Measurements from ENCODE around the gene RAC2.
A peak's percentile ranks its signal among the peaks of the same experiment; 100 is the strongest.

RAC2 gene

GRCh38 chr22:37177755-37178154 is 66.3 kb downstream of the RAC2 start:
- no peak for TF ChIP-seq CTCF (IDR thresholded peaks at IDR 0.05; ENCODE audit: low read depth, low read length)
- no peak overlapping the region for H3K4me3 ChIP-seq (ENCODE audit: low read depth, low read length)
- in situ Hi-C loops (cut with HindIII; ENCODE audit: low sequenced_read_pairs): no loop called here
- no peak for DNase-seq (ENCODE audit: low read depth, low spot score)

GRCh38 chr22:37177221-37177620 is 66.8 kb downstream of the RAC2 start:
- no peak for DNase-seq (ENCODE audit: low read depth, low spot score)
- TF ChIP-seq CTCF (IDR thresholded peaks at IDR 0.05; ENCODE audit: low read depth, low read length): no peak
- H3K4me3 ChIP-seq (ENCODE audit: low read depth, low read length): no peak overlapping the region
- in situ Hi-C loops (cut with HindIII; ENCODE audit: low sequenced_read_pairs): no loop called here

- in situ Hi-C loops (cut with HindIII; ENCODE audit: low sequenced_read_pairs): no loop called here
- peak; percentile 57 for DNase-seq (ENCODE audit: low read depth, low spot score)
- no peak overlapping the region for H3K4me3 ChIP-seq (ENCODE audit: low read depth, low read length)
- TF ChIP-seq CTCF (IDR thresholded peaks at IDR 0.05; ENCODE audit: low read depth, low read length): no peak
Measured at GRCh38 chr22:37176464-37177061, 67.5 kb downstream of the RAC2 start.

GRCh38 chr22:37175414-37176281 is 68.4 kb downstream of the RAC2 start:
- no peak for TF ChIP-seq CTCF (IDR thresholded peaks at IDR 0.05; ENCODE audit: low read depth, low read length)
- no peak for DNase-seq (ENCODE audit: low read depth, low spot score)
- no peak overlapping the region for H3K4me3 ChIP-seq (ENCODE audit: low read depth, low read length)
- in situ Hi-C loops (cut with HindIII; ENCODE audit: low sequenced_read_pairs): no loop called here
